Measurements from ENCODE around the gene BRME1. TPM values are rescaled to one million over a fixed set of nuclear protein-coding genes. Genes with fewer than 3 reads are reported as not detected.
A peak's percentile ranks its signal among the peaks of the same experiment; 100 is the strongest.

Gene BRME1
- total and polyA plus RNA-seq, 2 of the 13 experiments (the other 11 are each of a cell fraction or from before 2014, with no cell fraction given), result 0.74 to 1.5 TPM

DNA sequence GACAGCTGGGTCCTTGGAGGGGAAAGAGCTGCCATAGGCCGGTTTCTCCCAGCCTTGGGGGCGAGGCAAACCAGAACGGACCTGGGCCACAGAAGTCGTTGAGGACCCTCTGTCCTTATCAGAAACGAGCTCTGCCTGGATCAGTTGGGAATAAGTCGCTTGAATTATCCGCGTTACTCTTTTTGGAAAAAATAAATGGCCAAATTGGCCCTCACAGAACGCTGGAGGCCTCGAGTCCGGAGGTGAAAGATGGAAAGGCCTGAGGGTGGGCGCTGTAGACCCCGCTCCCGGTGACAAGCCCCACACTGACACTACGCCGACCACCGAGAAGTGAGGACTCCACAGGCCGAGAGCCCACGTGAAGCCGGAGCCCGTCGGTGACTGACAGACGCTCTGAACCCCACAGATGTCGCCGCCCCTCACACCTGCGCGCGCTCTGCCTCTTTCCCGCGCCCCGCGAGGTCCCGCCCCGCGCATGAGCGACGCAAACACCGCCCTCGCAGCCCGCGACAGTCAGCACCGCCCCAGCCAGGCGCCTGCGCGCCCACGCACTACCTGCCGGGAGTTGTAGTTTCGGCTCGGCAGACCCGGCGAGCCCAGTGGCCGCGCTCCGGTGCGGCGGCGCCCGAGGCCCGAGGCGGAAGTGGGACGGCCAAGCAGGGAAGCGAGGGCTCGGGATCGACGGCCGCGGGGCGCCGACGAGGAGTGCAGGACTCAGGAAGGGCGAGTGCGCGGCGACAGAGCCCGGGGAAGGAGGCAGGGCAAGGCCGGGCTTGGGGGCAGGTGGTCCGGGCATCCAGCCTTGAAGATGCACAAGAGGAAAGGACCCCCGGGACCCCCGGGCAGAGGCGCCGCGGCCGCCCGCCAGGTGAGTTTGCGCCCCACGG is at the start of gene BRME1, which contains the start of gene CC2D1A (continued):
- TF ChIP-seq EP300 (IDR thresholded peaks at IDR 0.05; ENCODE audit: low read depth in 2 of 2, low read length in 2 of 2), result no peak
- TF ChIP-seq EP300 (CRISPR knock-in tag; IDR thresholded peaks at IDR 0.05; ENCODE audit: borderline replicate concordance), result no peak
- TF ChIP-seq NFE2 (CRISPR knock-in tag; IDR thresholded peaks at IDR 0.05), result no peak
- no peak; the same call in 1 of the 2 replicates for TF ChIP-seq CBFB (CRISPR knock-in tag; IDR thresholded peaks at IDR 0.05)
- TF ChIP-seq ZNF17 (CRISPR knock-in tag; IDR thresholded peaks at IDR 0.05), result no peak
- TF ChIP-seq TGIF2 (CRISPR knock-in tag; IDR thresholded peaks at IDR 0.05), result no peak
- no peak for TF ChIP-seq ZNF260 (CRISPR knock-in tag; IDR thresholded peaks at IDR 0.05; ENCODE audit: borderline replicate concordance, low read depth)
- no peak for TF ChIP-seq ZC3H4 (CRISPR knock-in tag; IDR thresholded peaks at IDR 0.05; ENCODE audit: borderline replicate concordance)
- TF ChIP-seq, protein P1, sequence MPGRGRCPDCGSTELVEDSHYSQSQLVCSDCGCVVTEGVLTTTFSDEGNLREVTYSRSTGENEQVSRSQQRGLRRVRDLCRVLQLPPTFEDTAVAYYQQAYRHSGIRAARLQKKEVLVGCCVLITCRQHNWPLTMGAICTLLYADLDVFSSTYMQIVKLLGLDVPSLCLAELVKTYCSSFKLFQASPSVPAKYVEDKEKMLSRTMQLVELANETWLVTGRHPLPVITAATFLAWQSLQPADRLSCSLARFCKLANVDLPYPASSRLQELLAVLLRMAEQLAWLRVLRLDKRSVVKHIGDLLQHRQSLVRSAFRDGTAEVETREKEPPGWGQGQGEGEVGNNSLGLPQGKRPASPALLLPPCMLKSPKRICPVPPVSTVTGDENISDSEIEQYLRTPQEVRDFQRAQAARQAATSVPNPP (CRISPR knock-in tag; IDR thresholded peaks at IDR 0.05), result no peak; the same call in 1 of the 2 replicates
- TF ChIP-seq ZNF761 (CRISPR knock-in tag; conservative IDR thresholded peaks at IDR 0.05), result no peak
- TF ChIP-seq, protein P2, sequence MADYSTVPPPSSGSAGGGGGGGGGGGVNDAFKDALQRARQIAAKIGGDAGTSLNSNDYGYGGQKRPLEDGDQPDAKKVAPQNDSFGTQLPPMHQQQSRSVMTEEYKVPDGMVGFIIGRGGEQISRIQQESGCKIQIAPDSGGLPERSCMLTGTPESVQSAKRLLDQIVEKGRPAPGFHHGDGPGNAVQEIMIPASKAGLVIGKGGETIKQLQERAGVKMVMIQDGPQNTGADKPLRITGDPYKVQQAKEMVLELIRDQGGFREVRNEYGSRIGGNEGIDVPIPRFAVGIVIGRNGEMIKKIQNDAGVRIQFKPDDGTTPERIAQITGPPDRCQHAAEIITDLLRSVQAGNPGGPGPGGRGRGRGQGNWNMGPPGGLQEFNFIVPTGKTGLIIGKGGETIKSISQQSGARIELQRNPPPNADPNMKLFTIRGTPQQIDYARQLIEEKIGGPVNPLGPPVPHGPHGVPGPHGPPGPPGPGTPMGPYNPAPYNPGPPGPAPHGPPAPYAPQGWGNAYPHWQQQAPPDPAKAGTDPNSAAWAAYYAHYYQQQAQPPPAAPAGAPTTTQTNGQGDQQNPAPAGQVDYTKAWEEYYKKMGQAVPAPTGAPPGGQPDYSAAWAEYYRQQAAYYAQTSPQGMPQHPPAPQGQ (CRISPR knock-in tag; IDR thresholded peaks at IDR 0.05; ENCODE audit: borderline replicate concordance), result 0 out of 2 replicates have a peak, but pooled peaks have one; percentile 64
- TF ChIP-seq NR2F2 (IDR thresholded peaks at IDR 0.05; ENCODE audit: borderline replicate concordance, low read depth), result no peak; the same call in 1 of the 2 replicates
- TF ChIP-seq HNF4G (IDR thresholded peaks at IDR 0.05; ENCODE audit: borderline replicate concordance, low read depth, low read length), result no peak
- TF ChIP-seq HNF4G (CRISPR knock-in tag; IDR thresholded peaks at IDR 0.05; ENCODE audit: borderline replicate concordance, low read depth), result no peak
- no peak for TF ChIP-seq FOXJ3 (CRISPR knock-in tag; IDR thresholded peaks at IDR 0.05; ENCODE audit: borderline replicate concordance)
- TF ChIP-seq ZNF20 (CRISPR knock-in tag; IDR thresholded peaks at IDR 0.05), result no peak
- TF ChIP-seq HNF4A (CRISPR knock-in tag; IDR thresholded peaks at IDR 0.05), result no peak
- peak; percentile 83 for TF ChIP-seq CBX1 (IDR thresholded peaks at IDR 0.05; ENCODE audit: low read depth)
- TF ChIP-seq ZNF75D (CRISPR knock-in tag; IDR thresholded peaks at IDR 0.05; ENCODE audit: borderline replicate concordance), result no peak
- TF ChIP-seq KDM5A (IDR thresholded peaks at IDR 0.05; ENCODE audit: borderline replicate concordance, low read length), result no peak
- TF ChIP-seq ZNF124 (CRISPR knock-in tag; IDR thresholded peaks at IDR 0.05), result peak; percentile 71; the same call in 1 of the 2 replicates
- peak; percentile 36 for TF ChIP-seq AGO2 (optimal IDR thresholded peaks at IDR 0.05; ENCODE audit: low read depth, low read length)
- TF ChIP-seq CENPT (CRISPR knock-in tag; IDR thresholded peaks at IDR 0.05; ENCODE audit: low read depth), result 0 out of 2 replicates have a peak, but pooled peaks have one; percentile 76
- TF ChIP-seq ZNF552 (CRISPR knock-in tag; IDR thresholded peaks at IDR 0.05; ENCODE audit: borderline replicate concordance), result peak; percentile 95
- no peak for TF ChIP-seq ZNF12 (CRISPR knock-in tag; IDR thresholded peaks at IDR 0.05)
- peak; percentile 82 for TF ChIP-seq MXD4 (CRISPR knock-in tag; IDR thresholded peaks at IDR 0.05)
- TF ChIP-seq, protein P3, sequence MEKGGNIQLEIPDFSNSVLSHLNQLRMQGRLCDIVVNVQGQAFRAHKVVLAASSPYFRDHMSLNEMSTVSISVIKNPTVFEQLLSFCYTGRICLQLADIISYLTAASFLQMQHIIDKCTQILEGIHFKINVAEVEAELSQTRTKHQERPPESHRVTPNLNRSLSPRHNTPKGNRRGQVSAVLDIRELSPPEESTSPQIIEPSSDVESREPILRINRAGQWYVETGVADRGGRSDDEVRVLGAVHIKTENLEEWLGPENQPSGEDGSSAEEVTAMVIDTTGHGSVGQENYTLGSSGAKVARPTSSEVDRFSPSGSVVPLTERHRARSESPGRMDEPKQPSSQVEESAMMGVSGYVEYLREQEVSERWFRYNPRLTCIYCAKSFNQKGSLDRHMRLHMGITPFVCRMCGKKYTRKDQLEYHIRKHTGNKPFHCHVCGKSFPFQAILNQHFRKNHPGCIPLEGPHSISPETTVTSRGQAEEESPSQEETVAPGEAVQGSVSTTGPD (CRISPR knock-in tag; IDR thresholded peaks at IDR 0.05), result no peak
